ENCODE measurements around the gene NR5A1. TPM values are rescaled to one million over a fixed set of nuclear protein-coding genes. Genes with fewer than 3 reads are reported as not detected.

Gene NR5A1
- polyA plus RNA-seq, 1 donor, result 0.09 TPM

DNA sequence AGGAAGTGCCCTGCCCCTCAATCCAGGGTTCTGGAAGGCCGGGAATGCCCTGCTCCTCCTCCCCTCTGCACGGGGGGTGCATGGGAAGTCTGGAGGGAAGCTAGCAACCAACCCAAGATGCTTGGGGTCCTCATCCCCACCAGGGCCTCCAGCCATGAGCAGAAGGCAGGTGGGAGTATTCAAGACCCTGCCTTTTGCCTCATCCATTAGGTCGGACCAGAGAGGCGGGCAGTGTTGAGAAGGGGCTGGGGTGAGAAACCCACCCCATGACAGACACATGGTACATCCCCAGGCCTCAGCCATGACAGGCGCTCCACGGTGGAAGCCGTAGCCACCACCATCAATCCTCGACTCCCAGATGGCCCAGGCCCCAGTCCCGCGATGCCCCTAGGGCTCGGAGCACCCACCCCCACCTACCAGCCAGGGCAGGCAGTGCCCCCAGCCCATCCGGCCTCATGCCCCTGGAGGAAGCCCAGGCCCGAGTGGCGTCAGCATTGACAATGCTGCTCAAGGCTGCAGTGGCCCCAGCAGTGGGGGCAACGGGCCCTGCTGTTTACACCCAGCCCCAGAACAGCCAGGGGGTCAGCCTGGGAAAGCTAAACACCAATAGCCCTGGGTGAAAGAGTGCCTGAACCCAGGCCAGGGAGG, 8.6 kb downstream of the NR5A1 start:
- H3K4me3 ChIP-seq (ENCODE audit: low read length), result no peak overlapping the region
- peaks cover 8% of the 10 kb centered on the region for H3K9me3 ChIP-seq (ENCODE audit: control insufficient read depth, low read depth, low read length)
- WGBS (ENCODE audit: insufficient coverage, low lambda C conversion rate), result no CpG with 5 or more reads among the region's 15 CpGs
- no peak for DNase-seq
- H3K27me3 ChIP-seq (ENCODE audit: control insufficient read depth, insufficient read depth, low read length), result peaks cover 82% of the 10 kb centered on the region
- no peaks in the 10 kb centered on the region for H3K36me3 ChIP-seq (ENCODE audit: control insufficient read depth, insufficient read depth, low read length)
- H3K4me1 ChIP-seq (ENCODE audit: control insufficient read depth, insufficient read depth, low read length), result no peaks in the 10 kb centered on the region
- no peak overlapping the region for H3K27ac ChIP-seq (ENCODE audit: low read length)

- H3K27me3 ChIP-seq (ENCODE audit: control insufficient read depth, insufficient read depth, low read length), result peaks cover 77% of the 10 kb centered on the region
- H3K9me3 ChIP-seq (ENCODE audit: control insufficient read depth, low read depth, low read length), result peaks cover 5% of the 10 kb centered on the region
- no CpG with 5 or more reads among the region's 6 CpGs for WGBS (ENCODE audit: insufficient coverage, low lambda C conversion rate)
- no peak overlapping the region for H3K4me3 ChIP-seq (ENCODE audit: low read length)
- no peak for DNase-seq
- no peaks in the 10 kb centered on the region for H3K36me3 ChIP-seq (ENCODE audit: control insufficient read depth, insufficient read depth, low read length)
- no peak overlapping the region for H3K27ac ChIP-seq (ENCODE audit: low read length)
- no peaks in the 10 kb centered on the region for H3K4me1 ChIP-seq (ENCODE audit: control insufficient read depth, insufficient read depth, low read length)
These were observed 9.2 kb downstream of the NR5A1 start for GRCh38 chr9:124498040-124498439.

- H3K9me3 ChIP-seq (ENCODE audit: control insufficient read depth, low read depth, low read length), result no peaks in the 10 kb centered on the region
- no CpG with 5 or more reads among the region's 8 CpGs for WGBS (ENCODE audit: insufficient coverage, low lambda C conversion rate)
- DNase-seq, result no peak
- no peaks in the 10 kb centered on the region for H3K4me1 ChIP-seq (ENCODE audit: control insufficient read depth, insufficient read depth, low read length)
- H3K36me3 ChIP-seq (ENCODE audit: control insufficient read depth, insufficient read depth, low read length), result no peaks in the 10 kb centered on the region
- H3K4me3 ChIP-seq (ENCODE audit: low read length), result no peak overlapping the region
- no peak overlapping the region for H3K27ac ChIP-seq (ENCODE audit: low read length)
- H3K27me3 ChIP-seq (ENCODE audit: control insufficient read depth, insufficient read depth, low read length), result peaks cover 71% of the 10 kb centered on the region
These were observed 9.8 kb downstream of the NR5A1 start for GRCh38 chr9:124497441-124497840.

DNA sequence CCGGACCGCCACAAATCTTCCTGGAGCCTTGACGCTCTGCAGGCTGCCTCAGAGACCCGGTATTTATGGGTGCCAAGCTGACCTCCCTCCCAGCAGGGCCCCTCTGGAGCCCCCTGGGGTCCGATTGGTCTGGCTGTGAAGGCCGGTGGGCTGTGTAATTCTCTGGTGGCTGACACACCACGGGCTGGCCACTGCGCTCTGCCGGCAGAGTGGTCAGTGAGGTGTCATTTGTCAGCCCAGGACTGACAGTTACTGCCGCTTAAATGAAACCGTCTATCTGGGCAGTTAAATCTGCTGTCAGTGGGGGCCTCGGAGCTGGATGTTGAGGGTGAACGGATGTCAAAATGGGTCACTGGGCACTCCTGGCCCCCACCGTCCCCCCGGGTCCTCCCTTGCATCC, 10.7 kb downstream of the NR5A1 start:
- H3K4me1 ChIP-seq (ENCODE audit: control insufficient read depth, insufficient read depth, low read length), result no peaks in the 10 kb centered on the region
- no peaks in the 10 kb centered on the region for H3K9me3 ChIP-seq (ENCODE audit: control insufficient read depth, low read depth, low read length)
- no peak overlapping the region for H3K27ac ChIP-seq (ENCODE audit: low read length)
- H3K27me3 ChIP-seq (ENCODE audit: control insufficient read depth, insufficient read depth, low read length), result peaks cover 61% of the 10 kb centered on the region
- no peaks in the 10 kb centered on the region for H3K36me3 ChIP-seq (ENCODE audit: control insufficient read depth, insufficient read depth, low read length)
- WGBS (ENCODE audit: insufficient coverage, low lambda C conversion rate), result no CpG with 5 or more reads among the region's 15 CpGs
- DNase-seq, result no peak
- H3K4me3 ChIP-seq (ENCODE audit: low read length), result no peak overlapping the region

DNA sequence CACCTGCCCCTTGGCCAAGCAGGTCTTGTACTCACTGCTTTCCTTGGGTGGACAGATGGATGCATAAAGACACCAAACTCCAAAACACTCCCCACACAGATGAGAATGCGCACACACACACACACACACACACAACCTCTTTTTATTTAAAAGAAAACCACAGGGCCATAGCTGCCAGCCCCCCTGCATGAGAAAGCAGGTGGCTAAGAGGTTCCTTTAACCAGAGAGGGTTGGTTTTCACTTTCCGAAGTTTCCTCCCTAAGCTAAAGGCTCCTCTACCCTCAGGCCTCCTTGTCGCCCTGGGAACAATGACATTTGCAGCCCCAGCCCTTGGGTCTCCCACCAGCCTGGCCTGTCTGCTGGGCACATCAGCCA, 11.1 kb downstream of the NR5A1 start:
- Histone ChIP-seq H3K27ac (ENCODE audit: low read length) (no peak overlapping the region), H3K27me3 (ENCODE audit: control insufficient read depth, insufficient read depth, low read length) (peaks cover 61% of the 10 kb centered on the region), H3K9me3 (ENCODE audit: control insufficient read depth, low read depth, low read length) (no peaks in the 10 kb centered on the region), H3K4me1 (ENCODE audit: control insufficient read depth, insufficient read depth, low read length) (no peaks in the 10 kb centered on the region), H3K4me3 (ENCODE audit: low read length) (no peak overlapping the region), H3K36me3 (ENCODE audit: control insufficient read depth, insufficient read depth, low read length) (no peaks in the 10 kb centered on the region)
- WGBS (ENCODE audit: insufficient coverage, low lambda C conversion rate), result no CpG with 5 or more reads among the region's 3 CpGs
- DNase-seq, result no peak

GRCh38 chr9:124495126-124496074, 11.8 kb downstream of the NR5A1 start:
- peaks cover 60% of the 10 kb centered on the region for H3K27me3 ChIP-seq (ENCODE audit: control insufficient read depth, insufficient read depth, low read length)
- H3K4me3 ChIP-seq (ENCODE audit: low read length), result no peak overlapping the region
- no peak for DNase-seq
- no peaks in the 10 kb centered on the region for H3K4me1 ChIP-seq (ENCODE audit: control insufficient read depth, insufficient read depth, low read length)
- no peak overlapping the region for H3K27ac ChIP-seq (ENCODE audit: low read length)
- no peaks in the 10 kb centered on the region for H3K36me3 ChIP-seq (ENCODE audit: control insufficient read depth, insufficient read depth, low read length)
- no peaks in the 10 kb centered on the region for H3K9me3 ChIP-seq (ENCODE audit: control insufficient read depth, low read depth, low read length)
- whole genome bisulfite sequencing (ENCODE audit: insufficient coverage, low lambda C conversion rate), result no CpG with 5 or more reads among the region's 31 CpGs

GRCh38 chr9:124493794-124494479, 13.3 kb downstream of the NR5A1 start:
- Histone ChIP-seq H3K4me3 (ENCODE audit: low read length) (no peak overlapping the region), H3K36me3 (ENCODE audit: control insufficient read depth, insufficient read depth, low read length) (no peaks in the 10 kb centered on the region), H3K27ac (ENCODE audit: low read length) (no peak overlapping the region), H3K27me3 (ENCODE audit: control insufficient read depth, insufficient read depth, low read length) (peaks cover 66% of the 10 kb centered on the region), H3K9me3 (ENCODE audit: control insufficient read depth, low read depth, low read length) (no peaks in the 10 kb centered on the region), H3K4me1 (ENCODE audit: control insufficient read depth, insufficient read depth, low read length) (no peaks in the 10 kb centered on the region)
- DNase-seq, result no peak
- no CpG with 5 or more reads among the region's 18 CpGs for WGBS (ENCODE audit: insufficient coverage, low lambda C conversion rate)

DNA sequence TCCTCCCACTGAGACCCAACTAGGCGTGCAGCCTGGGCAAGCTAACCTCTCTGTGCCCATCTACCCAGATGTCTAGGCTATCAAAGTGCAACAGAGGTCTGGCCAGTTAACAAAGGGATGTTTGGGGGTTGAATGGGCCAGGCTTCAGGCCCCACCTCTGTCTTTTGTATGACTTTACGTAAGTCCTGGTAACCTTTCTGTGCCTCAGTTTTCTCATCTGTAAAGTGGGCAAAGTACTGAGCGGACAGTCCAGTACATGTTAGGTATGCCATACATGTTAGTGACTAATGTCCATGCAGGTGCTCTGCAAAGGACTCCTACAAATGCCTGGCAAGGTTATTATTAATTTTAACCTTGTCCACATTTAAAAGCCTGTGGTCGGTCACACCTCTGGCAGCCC, 14.0 kb downstream of the NR5A1 start:
- no peaks in the 10 kb centered on the region for H3K4me1 ChIP-seq (ENCODE audit: control insufficient read depth, insufficient read depth, low read length)
- H3K27ac ChIP-seq (ENCODE audit: low read length), result no peak overlapping the region
- H3K4me3 ChIP-seq (ENCODE audit: low read length), result no peak overlapping the region
- DNase-seq, result no peak
- peaks cover 66% of the 10 kb centered on the region for H3K27me3 ChIP-seq (ENCODE audit: control insufficient read depth, insufficient read depth, low read length)
- H3K36me3 ChIP-seq (ENCODE audit: control insufficient read depth, insufficient read depth, low read length), result no peaks in the 10 kb centered on the region
- no peaks in the 10 kb centered on the region for H3K9me3 ChIP-seq (ENCODE audit: control insufficient read depth, low read depth, low read length)
- no CpG with 5 or more reads among the region's 4 CpGs for WGBS (ENCODE audit: insufficient coverage, low lambda C conversion rate)

DNA sequence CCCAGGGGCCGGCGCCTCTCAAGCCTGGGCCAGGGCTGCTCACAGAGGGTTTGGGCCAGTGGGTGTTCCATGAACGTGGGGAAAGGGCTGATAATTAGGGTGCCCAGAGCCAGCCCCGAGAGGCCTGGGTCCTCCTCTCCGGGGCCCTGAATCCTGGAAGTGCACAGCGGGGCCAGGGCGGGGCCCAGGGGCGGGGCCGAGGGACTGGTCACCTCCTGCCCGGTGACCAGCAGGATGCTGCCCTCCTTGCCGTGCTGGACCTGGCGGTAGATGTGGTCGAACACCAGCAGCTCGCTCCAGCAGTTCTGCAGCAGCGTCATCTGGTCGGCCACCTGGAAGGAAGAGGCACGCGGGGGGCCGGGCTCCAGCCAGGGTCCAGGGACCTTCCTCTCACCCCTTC, 14.4 kb downstream of the NR5A1 start:
- no peaks in the 10 kb centered on the region for H3K9me3 ChIP-seq (ENCODE audit: control insufficient read depth, low read depth, low read length)
- no peak overlapping the region for H3K4me3 ChIP-seq (ENCODE audit: low read length)
- H3K27me3 ChIP-seq (ENCODE audit: control insufficient read depth, insufficient read depth, low read length), result peaks cover 66% of the 10 kb centered on the region
- no peaks in the 10 kb centered on the region for H3K36me3 ChIP-seq (ENCODE audit: control insufficient read depth, insufficient read depth, low read length)
- WGBS (ENCODE audit: insufficient coverage, low lambda C conversion rate), result no CpG with 5 or more reads among the region's 19 CpGs
- no peak for DNase-seq
- H3K27ac ChIP-seq (ENCODE audit: low read length), result no peak overlapping the region
- no peaks in the 10 kb centered on the region for H3K4me1 ChIP-seq (ENCODE audit: control insufficient read depth, insufficient read depth, low read length)
